Measurements from ENCODE around the gene ITGB5. TPM values are rescaled to one million over a fixed set of nuclear protein-coding genes. Genes with fewer than 3 reads are reported as not detected.
A peak's percentile ranks its signal among the peaks of the same experiment; 100 is the strongest.

The ITGB5 gene
- total RNA-seq, 1 experiment from 2014 or later, result 116 TPM

GRCh38 chr3:124916837-124917409, 29.8 kb upstream of the ITGB5 start:
- no peak overlapping the region for H3K4me3 ChIP-seq (ENCODE audit: low read depth, low read length, poor library complexity, severe bottlenecking)
- BruUV-seq (replicated peaks), result no TSS peak
- no peak for DNase-seq (ENCODE audit: low spot score)
- no peaks in the 10 kb centered on the region for H3K9me3 ChIP-seq (ENCODE audit: low read depth, low read length, poor library complexity, severe bottlenecking)
- H3K4me1 ChIP-seq (ENCODE audit: insufficient read depth, low read length, poor library complexity, severe bottlenecking), result no peaks in the 10 kb centered on the region
- H3K27ac ChIP-seq (ENCODE audit: low read depth, low read length, poor library complexity, severe bottlenecking), result no peak overlapping the region
- no peaks in the 10 kb centered on the region for H3K36me3 ChIP-seq (ENCODE audit: insufficient read depth, low read length, poor library complexity, severe bottlenecking)
- TF ChIP-seq EZH2 (IDR thresholded peaks at IDR 0.05; ENCODE audit: borderline replicate concordance, low read depth, low read length, poor library complexity, severe bottlenecking) (no peak), CTCF (conservative IDR thresholded peaks at IDR 0.05; ENCODE audit: low read depth, low read length) (no peak)
- CTCF ChIA-PET, result no interaction called here
- H3K27me3 ChIP-seq (replicated peaks; ENCODE audit: insufficient read depth, low read depth, low read length, poor library complexity), result no peaks in the 10 kb centered on the region
- intact Hi-C loops (cut with micrococcal nuclease; ENCODE audit: unreplicated experiment), result no loop called here
- POLR2A ChIA-PET (ENCODE audit: low non-redundant PET), result interaction anchor here (0.6 kb wide), 1 partner anchor 645 kb away, joined by 5 read pairs; no protein-coding TSS in a partner anchor

- H3K9me3 ChIP-seq (ENCODE audit: low read depth, low read length, poor library complexity, severe bottlenecking), result no peaks in the 10 kb centered on the region
- DNase-seq (ENCODE audit: low spot score), result no peak
- intact Hi-C loops (cut with micrococcal nuclease; ENCODE audit: unreplicated experiment), result no loop called here
- CTCF ChIA-PET, result no interaction called here
- H3K4me3 ChIP-seq (ENCODE audit: low read depth, low read length, poor library complexity, severe bottlenecking), result no peak overlapping the region
- H3K4me1 ChIP-seq (ENCODE audit: insufficient read depth, low read length, poor library complexity, severe bottlenecking), result no peaks in the 10 kb centered on the region
- no peak for TF ChIP-seq CTCF (conservative IDR thresholded peaks at IDR 0.05; ENCODE audit: low read depth, low read length)
- no peak for TF ChIP-seq EZH2 (IDR thresholded peaks at IDR 0.05; ENCODE audit: borderline replicate concordance, low read depth, low read length, poor library complexity, severe bottlenecking)
- no TSS peak for BruUV-seq (replicated peaks)
- no peaks in the 10 kb centered on the region for H3K36me3 ChIP-seq (ENCODE audit: insufficient read depth, low read length, poor library complexity, severe bottlenecking)
- H3K27me3 ChIP-seq (replicated peaks; ENCODE audit: insufficient read depth, low read depth, low read length, poor library complexity), result no peaks in the 10 kb centered on the region
- POLR2A ChIA-PET (ENCODE audit: low non-redundant PET), result interaction anchor here (0.6 kb wide), 1 partner anchor 171 kb away, joined by 3 read pairs; no protein-coding TSS in a partner anchor
- H3K27ac ChIP-seq (ENCODE audit: low read depth, low read length, poor library complexity, severe bottlenecking), result no peak overlapping the region
Observed at GRCh38 chr3:124915254-124915653, 28.1 kb upstream of the ITGB5 start.

- DNase-seq (ENCODE audit: low spot score), result peak; percentile 46
- intact Hi-C loops (cut with micrococcal nuclease; ENCODE audit: unreplicated experiment), result no loop called here
- BruUV-seq (replicated peaks), result no TSS peak
Observed at GRCh38 chr3:124907957-124908356, 20.8 kb upstream of the ITGB5 start.

More at GRCh38 chr3:124907957-124908356, 20.8 kb upstream of the ITGB5 start:
- Histone ChIP-seq H3K27me3 (replicated peaks; ENCODE audit: insufficient read depth, low read depth, low read length, poor library complexity) (no peaks in the 10 kb centered on the region), H3K9me3 (ENCODE audit: low read depth, low read length, poor library complexity, severe bottlenecking) (no peaks in the 10 kb centered on the region), H3K4me3 (ENCODE audit: low read depth, low read length, poor library complexity, severe bottlenecking) (no peak overlapping the region), H3K27ac (ENCODE audit: low read depth, low read length, poor library complexity, severe bottlenecking) (no peak overlapping the region), H3K4me1 (ENCODE audit: insufficient read depth, low read length, poor library complexity, severe bottlenecking) (no peaks in the 10 kb centered on the region), H3K36me3 (ENCODE audit: insufficient read depth, low read length, poor library complexity, severe bottlenecking) (no peaks in the 10 kb centered on the region)
- POLR2A ChIA-PET (ENCODE audit: low non-redundant PET), result no interaction called here
- CTCF ChIA-PET, result no interaction called here
- no peak for TF ChIP-seq CTCF (conservative IDR thresholded peaks at IDR 0.05; ENCODE audit: low read depth, low read length)
- no peak for TF ChIP-seq EZH2 (IDR thresholded peaks at IDR 0.05; ENCODE audit: borderline replicate concordance, low read depth, low read length, poor library complexity, severe bottlenecking)
